H9 (cell line): ENCODE results near the gene GNB1L. TPM values are rescaled to one million over a fixed set of nuclear protein-coding genes. Genes with fewer than 3 reads are reported as not detected.

Experiments used
- DNase-seq: peaks from one replicate; pipeline ENCODE4 v3.0.0-alpha.2; 2017
- H2AFZ ChIP-seq: one replicate; pipeline ENCODE4 v1.6.1; 2013; ENCODE audit warnings: mild to moderate bottlenecking, low read length, control low read depth, moderate library complexity
- H2AK5ac ChIP-seq: 2 replicates; pipeline ENCODE4 v1.6.1; 2013; ENCODE audit warnings: low read length, control low read depth, mixed read lengths; ENCODE audit not compliant: insufficient read length
- H2BK120ac ChIP-seq: one replicate; pipeline ENCODE4 v1.6.1; 2013; ENCODE audit warnings: low read depth, mild to moderate bottlenecking, low read length, control low read depth, inconsistent platforms; ENCODE audit not compliant: poor library complexity, severe bottlenecking
- H2BK12ac ChIP-seq: 2 replicates; pipeline ENCODE4 v1.6.1; 2013; ENCODE audit warnings: low read length, control low read depth, mixed read lengths, low read depth; ENCODE audit not compliant: insufficient read length
- H2BK15ac ChIP-seq: 2 replicates; pipeline ENCODE4 v1.6.1; 2013; ENCODE audit warnings: low read depth, low read length, control low read depth
- H2BK20ac ChIP-seq: one replicate; pipeline ENCODE4 v1.6.1; 2013; ENCODE audit warnings: low read depth, mild to moderate bottlenecking, low read length, control low read depth, inconsistent platforms; ENCODE audit not compliant: poor library complexity, severe bottlenecking
- H2BK5ac ChIP-seq: 2 replicates; pipeline ENCODE4 v1.6.1; 2013; ENCODE audit warnings: low read length, control low read depth, mixed read lengths; ENCODE audit not compliant: insufficient read length
- H3K14ac ChIP-seq: 2 replicates; pipeline ENCODE4 v1.6.1; 2013; ENCODE audit warnings: low read length, control low read depth; ENCODE audit not compliant: insufficient read depth
- H3K18ac ChIP-seq: 2 replicates; pipeline ENCODE4 v1.6.1; 2013; ENCODE audit warnings: low read depth, mild to moderate bottlenecking, mixed read lengths, low read length, control low read depth; ENCODE audit not compliant: insufficient read length
- H3K23ac ChIP-seq: 2 replicates; pipeline ENCODE4 v1.6.1; 2013; ENCODE audit warnings: low read length, control low read depth, mixed read lengths, low read depth; ENCODE audit not compliant: insufficient read length
- H3K23me2 ChIP-seq: 2 replicates; pipeline ENCODE4 v1.6.1; 2013; ENCODE audit warnings: low read depth, mild to moderate bottlenecking, mixed read lengths, low read length, control low read depth; ENCODE audit not compliant: insufficient read length, poor library complexity, severe bottlenecking
- H3K27ac ChIP-seq: 2 replicates; pipeline ENCODE4 v1.5.1; 2013; ENCODE audit warnings: low read length, control low read depth, mixed read lengths, low read depth; ENCODE audit not compliant: insufficient read length
- H3K27me3 ChIP-seq: 2 replicates; pipeline ENCODE4 v1.6.1; 2013; ENCODE audit warnings: low read length, control low read depth, inconsistent platforms; ENCODE audit not compliant: insufficient read depth
- H3K4ac ChIP-seq: 2 replicates; pipeline ENCODE4 v1.6.1; 2013; ENCODE audit warnings: low read depth, mild to moderate bottlenecking, control low read depth, inconsistent platforms, low read length, moderate library complexity
- H3K4me1 ChIP-seq: 2 replicates; pipeline ENCODE4 v1.6.1; 2013; ENCODE audit warnings: low read length, control low read depth, inconsistent platforms; ENCODE audit not compliant: insufficient read depth
- H3K4me2 ChIP-seq: 2 replicates; pipeline ENCODE4 v1.6.1; 2013; ENCODE audit warnings: low read length, control low read depth, mixed read lengths; ENCODE audit not compliant: insufficient read length, insufficient read depth
- H3K56ac ChIP-seq: 2 replicates; pipeline ENCODE4 v1.6.1; 2013; ENCODE audit warnings: low read depth, mild to moderate bottlenecking, mixed read lengths, low read length, control low read depth; ENCODE audit not compliant: insufficient read length
- H3K79me1 ChIP-seq: 2 replicates; pipeline ENCODE4 v1.6.1; 2013; ENCODE audit warnings: low read depth, mild to moderate bottlenecking, moderate library complexity, low read length, control low read depth, inconsistent platforms; ENCODE audit not compliant: insufficient read depth, poor library complexity, severe bottlenecking
- H3K79me2 ChIP-seq: 2 replicates; pipeline ENCODE4 v1.6.1; 2013; ENCODE audit warnings: low read length, control low read depth, inconsistent platforms; ENCODE audit not compliant: insufficient read depth
- H3K9ac ChIP-seq: 2 replicates; pipeline ENCODE4 v1.6.1; 2013; ENCODE audit warnings: low read length, control low read depth, mixed read lengths; ENCODE audit not compliant: insufficient read length; ENCODE audit errors: extremely low read depth
- H3K9me3 ChIP-seq: one replicate; pipeline ENCODE4 v1.6.1; 2013; ENCODE audit warnings: low read depth, low read length, inconsistent platforms; ENCODE audit not compliant: control insufficient read depth
- H3T11ph ChIP-seq: one replicate; pipeline ENCODE4 v1.6.1; 2013; ENCODE audit warnings: mild to moderate bottlenecking, low read length, control low read depth, inconsistent platforms
- H4K20me1 ChIP-seq: one replicate; pipeline ENCODE4 v1.6.1; 2013; ENCODE audit not compliant: control insufficient read depth, insufficient read length, insufficient read depth
- H4K5ac ChIP-seq: 2 replicates; pipeline ENCODE4 v1.6.1; 2013; ENCODE audit warnings: low read depth, mild to moderate bottlenecking, mixed read lengths, low read length, control low read depth; ENCODE audit not compliant: insufficient read length
- H4K8ac ChIP-seq: replicated peaks from 2 replicates; pipeline ENCODE4 v1.6.1; 2013; ENCODE audit warnings: low read length, control low read depth, mixed read lengths, low read depth; ENCODE audit not compliant: insufficient read length
- H4K91ac ChIP-seq: 2 replicates; pipeline ENCODE4 v1.6.1; 2013; ENCODE audit warnings: low read depth, mild to moderate bottlenecking, moderate library complexity, mixed read lengths, low read length, control low read depth; ENCODE audit not compliant: insufficient read length
- H3K27ac Mint-ChIP-seq, 3 experiments: 2 replicates in 2 of 3; 3 replicates in 1 of 3; pipeline ENCODE4 v1.8.0; 2020 to 2021; ENCODE audit warnings: mixed read lengths in 3 of 3, mild to moderate bottlenecking in 1 of 3, moderate library complexity in 1 of 3
- H3K27me3 Mint-ChIP-seq: 2 replicates; pipeline ENCODE4 v1.8.0; 2021; ENCODE audit warnings: low read depth, mild to moderate bottlenecking, moderate library complexity, mixed read lengths
- H3K36me3 Mint-ChIP-seq, 3 experiments: 2 replicates in 2 of 3; 3 replicates in 1 of 3; pipeline ENCODE4 v1.8.0; 2020 to 2021; ENCODE audit warnings: low read depth in 3 of 3, mixed read lengths in 3 of 3; ENCODE audit not compliant: insufficient read depth in 1 of 3
- H3K4me1 Mint-ChIP-seq, 2 experiments: 2 replicates each; pipeline ENCODE4 v1.8.0; 2020; ENCODE audit warnings: mixed read lengths in 2 of 2
- H3K4me3 Mint-ChIP-seq, 2 experiments: 2 replicates in 1 of 2; 3 replicates in 1 of 2; pipeline ENCODE4 v1.8.0; 2020 to 2021; ENCODE audit warnings: mild to moderate bottlenecking in 2 of 2, mixed read lengths in 2 of 2, moderate library complexity in 1 of 2
- H3K9me3 Mint-ChIP-seq, 2 experiments: 2 replicates in 1 of 2; 3 replicates in 1 of 2; pipeline ENCODE4 v1.8.0; 2020; ENCODE audit warnings: mild to moderate bottlenecking in 2 of 2, mixed read lengths in 2 of 2, moderate library complexity in 1 of 2
- WGBS: extraction: QIAGEN DNeasy Blood & Tissue Kit; methylation state at CpG from one replicate; pipeline ENCODE4 v1.1.7; 2013; ENCODE audit warnings: missing lambda C conversion rate, low lambda C conversion rate, mixed read lengths; ENCODE audit not compliant: insufficient read length; ENCODE audit errors: extremely low coverage; 5-methylcytosine and 5-hydroxymethylcytosine counted together
- total RNA-seq: library from RNA; stranded (reverse); gene quantifications from 2 replicates; pipeline ENCODE4 v1.2.1, GENCODE V29; 2021
- TF ChIP-seq, protein P1 (sequence below): fragments of 200-600 bp; sonication (generic); conservative IDR thresholded peaks from 3 replicates; pipeline ENCODE4 v1.8.0; 2021; ENCODE audit warnings: antibody characterized with exemption, mild to moderate bottlenecking

The GNB1L gene
- total RNA-seq, 1 experiment from 2014 or later: 22.4 TPM

DNA sequence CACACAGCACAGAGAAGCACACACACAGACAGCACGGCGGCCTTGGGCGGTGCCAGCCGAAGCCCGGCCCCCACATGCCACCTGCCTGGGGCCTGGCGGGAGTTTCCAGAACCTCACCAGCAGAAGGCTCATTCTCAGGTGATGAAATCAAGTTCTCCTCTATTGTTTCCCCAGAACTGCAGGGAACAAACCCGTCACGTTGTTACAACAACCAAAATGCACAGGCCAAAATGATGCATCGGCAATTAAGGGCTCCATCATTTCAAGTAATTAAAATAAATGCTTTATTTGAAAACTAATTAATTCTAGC is 30.8 kb downstream of the GNB1L start:
- H2BK15ac ChIP-seq: no peak overlapping the region
- H3K23ac ChIP-seq: peak overlapping the region; percentile 18
- H3K23me2 ChIP-seq: no peaks in the 10 kb centered on the region
- Mint-ChIP-seq H3K9me3 (peaks cover 0 to 3% of the 10 kb centered on the region in 2 experiments; a peak in 3 of 5 replicates), H3K27me3 (no peaks in the 10 kb centered on the region; the same call in 1 of the 2 replicates), H3K4me1 (peaks cover 0 to 8% of the 10 kb centered on the region in 2 experiments; a peak in 2 of 4 replicates), H3K36me3 (peaks cover 0 to 6% (median 5%) of the 10 kb centered on the region in 3 experiments; a peak in 4 of 7 replicates), H3K27ac (peak overlapping the region in 1 of 3 experiments; percentile 29; a peak in 2 of 7 replicates), H3K4me3 (no peak overlapping the region)
- H2AFZ ChIP-seq: no peak overlapping the region
- no peak overlapping the region; the same call in 1 of the 2 replicates for H3K14ac ChIP-seq
- no peaks in the 10 kb centered on the region for H3K4me1 ChIP-seq
- no peak overlapping the region for H4K8ac ChIP-seq
- H3K56ac ChIP-seq: no peak overlapping the region
- no peak overlapping the region for H3K18ac ChIP-seq
- DNase-seq: no peak
- H4K20me1 ChIP-seq: no peaks in the 10 kb centered on the region
- no peaks in the 10 kb centered on the region for H3K9me3 ChIP-seq
- H3K27me3 ChIP-seq: no peaks in the 10 kb centered on the region
- no peak overlapping the region for H2BK20ac ChIP-seq
- TF ChIP-seq, protein P1, sequence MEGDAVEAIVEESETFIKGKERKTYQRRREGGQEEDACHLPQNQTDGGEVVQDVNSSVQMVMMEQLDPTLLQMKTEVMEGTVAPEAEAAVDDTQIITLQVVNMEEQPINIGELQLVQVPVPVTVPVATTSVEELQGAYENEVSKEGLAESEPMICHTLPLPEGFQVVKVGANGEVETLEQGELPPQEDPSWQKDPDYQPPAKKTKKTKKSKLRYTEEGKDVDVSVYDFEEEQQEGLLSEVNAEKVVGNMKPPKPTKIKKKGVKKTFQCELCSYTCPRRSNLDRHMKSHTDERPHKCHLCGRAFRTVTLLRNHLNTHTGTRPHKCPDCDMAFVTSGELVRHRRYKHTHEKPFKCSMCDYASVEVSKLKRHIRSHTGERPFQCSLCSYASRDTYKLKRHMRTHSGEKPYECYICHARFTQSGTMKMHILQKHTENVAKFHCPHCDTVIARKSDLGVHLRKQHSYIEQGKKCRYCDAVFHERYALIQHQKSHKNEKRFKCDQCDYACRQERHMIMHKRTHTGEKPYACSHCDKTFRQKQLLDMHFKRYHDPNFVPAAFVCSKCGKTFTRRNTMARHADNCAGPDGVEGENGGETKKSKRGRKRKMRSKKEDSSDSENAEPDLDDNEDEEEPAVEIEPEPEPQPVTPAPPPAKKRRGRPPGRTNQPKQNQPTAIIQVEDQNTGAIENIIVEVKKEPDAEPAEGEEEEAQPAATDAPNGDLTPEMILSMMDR: no peak
- no peak overlapping the region for H3K9ac ChIP-seq
- no peak overlapping the region for H4K91ac ChIP-seq
- H4K5ac ChIP-seq: no peak overlapping the region
- WGBS: no CpG with 5 or more reads among the region's 9 CpGs
- no peak overlapping the region for H2AK5ac ChIP-seq
- H3K79me1 ChIP-seq: no peaks in the 10 kb centered on the region
- no peak overlapping the region for H3T11ph ChIP-seq
- H3K27ac ChIP-seq: no peak overlapping the region
- no peak overlapping the region for H3K4me2 ChIP-seq
- no peak overlapping the region for H2BK12ac ChIP-seq
- no peak overlapping the region for H2BK5ac ChIP-seq
- H2BK120ac ChIP-seq: no peak overlapping the region
- H3K4ac ChIP-seq: no peak overlapping the region
- no peaks in the 10 kb centered on the region for H3K79me2 ChIP-seq
